Spleen (tissue), 7 donors: ENCODE measurements around the gene CSNK1E.

ENCODE experiments used
- POLR2AphosphoS5 ChIP-seq, 3 donors: sonication (generic); formaldehyde crosslinking; IDR thresholded peaks; one replicate each; pipeline ENCODE4 v1.5.1; 2017; ENCODE audit warnings: antibody characterized with exemption in 3 of 3
- TF ChIP-seq, protein P1 (sequence below), 11 experiments: fragments of 200-600 bp in 7 of 11; fragments of 450-650 bp in 4 of 11; sonication (generic) in 4 of 11; IDR thresholded peaks in 8 of 11; conservative IDR thresholded peaks in 3 of 11; 1 replicate in 7 of 11; 2 replicates in 4 of 11; pipeline versions ENCODE4 v1.4.0 to v1.8.0; 2016 to 2021; ENCODE audit warnings: antibody characterized with exemption in 11 of 11, inconsistent platforms in 4 of 11, mild to moderate bottlenecking in 1 of 11
- donor health status: DM: no; HTN: no; CAD: no; lungs with moderate emphysema.
- donor health status: DM: no; HTN: no; CAD: no.
- donor health status: DM: no; HTN: no; CAD: no.

- no peak for TF ChIP-seq POLR2AphosphoS5 (IDR thresholded peaks at IDR 0.05)
- TF ChIP-seq, protein P1, sequence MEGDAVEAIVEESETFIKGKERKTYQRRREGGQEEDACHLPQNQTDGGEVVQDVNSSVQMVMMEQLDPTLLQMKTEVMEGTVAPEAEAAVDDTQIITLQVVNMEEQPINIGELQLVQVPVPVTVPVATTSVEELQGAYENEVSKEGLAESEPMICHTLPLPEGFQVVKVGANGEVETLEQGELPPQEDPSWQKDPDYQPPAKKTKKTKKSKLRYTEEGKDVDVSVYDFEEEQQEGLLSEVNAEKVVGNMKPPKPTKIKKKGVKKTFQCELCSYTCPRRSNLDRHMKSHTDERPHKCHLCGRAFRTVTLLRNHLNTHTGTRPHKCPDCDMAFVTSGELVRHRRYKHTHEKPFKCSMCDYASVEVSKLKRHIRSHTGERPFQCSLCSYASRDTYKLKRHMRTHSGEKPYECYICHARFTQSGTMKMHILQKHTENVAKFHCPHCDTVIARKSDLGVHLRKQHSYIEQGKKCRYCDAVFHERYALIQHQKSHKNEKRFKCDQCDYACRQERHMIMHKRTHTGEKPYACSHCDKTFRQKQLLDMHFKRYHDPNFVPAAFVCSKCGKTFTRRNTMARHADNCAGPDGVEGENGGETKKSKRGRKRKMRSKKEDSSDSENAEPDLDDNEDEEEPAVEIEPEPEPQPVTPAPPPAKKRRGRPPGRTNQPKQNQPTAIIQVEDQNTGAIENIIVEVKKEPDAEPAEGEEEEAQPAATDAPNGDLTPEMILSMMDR (IDR thresholded peaks at IDR 0.05 in 8 of 11, conservative IDR thresholded peaks at IDR 0.05 in 3 of 11), result no peak
Observed at GRCh38 chr22:38250643-38251340, 66.4 kb downstream of the CSNK1E start.
